GM21360 (cell line): ENCODE data around the gene PTPRO.

ENCODE experiments used
- ATAC-seq: cut with Tn5 transposase; IDR thresholded peaks from one replicate; pipeline ENCODE4 v1.9.1; 2021; ENCODE audit warnings: mild to moderate bottlenecking, moderate library complexity; ENCODE audit not compliant: unreplicated experiment

Gene PTPRO

GRCh38 chr12:15634010-15634683 lies 311.8 kb downstream of the PTPRO start:
- ATAC-seq: no peak

- ATAC-seq: no peak
Measured at GRCh38 chr12:15636060-15636890, 314.0 kb downstream of the PTPRO start.

- ATAC-seq: no peak
Measured at GRCh38 chr12:15638231-15638630, 315.9 kb downstream of the PTPRO start.

GRCh38 chr12:15644700-15645099 lies 322.4 kb downstream of the PTPRO start:
- ATAC-seq: no peak

GRCh38 chr12:15646581-15646980 lies 324.3 kb downstream of the PTPRO start:
- ATAC-seq: no peak
